SK-N-SH (cell line): ENCODE results near the gene GNAI1. TPM values are rescaled to one million over a fixed set of nuclear protein-coding genes. Genes with fewer than 3 reads are reported as not detected.

Experiments
- ELF1 ChIP-seq: IDR thresholded peaks from 2 replicates; pipeline ENCODE4 v1.4.0; 2012
- EP300 ChIP-seq, 2 experiments: IDR thresholded peaks; 2 replicates each; pipeline versions ENCODE4 v1.4.0 to v1.6.1; 2012; ENCODE audit warnings: borderline replicate concordance in 1 of 2, low read depth in 1 of 2, low read length in 1 of 2
- MEF2A ChIP-seq: IDR thresholded peaks from 2 replicates; pipeline ENCODE4 v1.4.0; 2012; ENCODE audit warnings: low read depth, borderline replicate concordance
- MXI1 ChIP-seq: IDR thresholded peaks from 2 replicates; pipeline ENCODE4 v1.6.1; 2012; ENCODE audit warnings: mild to moderate bottlenecking, low read depth, low read length, improper control_type of control experiment
- NFIC ChIP-seq: IDR thresholded peaks from 2 replicates; pipeline ENCODE4 v1.4.0; 2012; ENCODE audit warnings: borderline replicate concordance
- POLR2AphosphoS5 ChIP-seq: IDR thresholded peaks from 2 replicates; pipeline ENCODE4 v1.6.1; 2012; ENCODE audit warnings: low read depth, low read length
- RAD21 ChIP-seq: IDR thresholded peaks from 2 replicates; pipeline ENCODE4 v1.6.1; 2012; ENCODE audit warnings: mild to moderate bottlenecking, low read length
- RCOR1 ChIP-seq: fragments of 150-350 bp; IDR thresholded peaks from 2 replicates; pipeline ENCODE4 v1.6.1; 2017; ENCODE audit warnings: antibody characterized with exemption, low read length
- RFX5 ChIP-seq: IDR thresholded peaks from 2 replicates; pipeline ENCODE4 v1.6.1; 2012; ENCODE audit warnings: mild to moderate bottlenecking, improper control_type of control experiment, low read length
- RXRA ChIP-seq: IDR thresholded peaks from 2 replicates; pipeline ENCODE4 v1.4.0; 2012; ENCODE audit warnings: low read depth, mild to moderate bottlenecking, borderline replicate concordance
- SMC3 ChIP-seq: IDR thresholded peaks from 2 replicates; pipeline ENCODE4 v1.6.1; 2012; ENCODE audit warnings: low read depth, low read length, improper control_type of control experiment
- TAF1 ChIP-seq: IDR thresholded peaks from 2 replicates; pipeline ENCODE4 v1.6.1; 2012; ENCODE audit warnings: low read depth, mild to moderate bottlenecking, low read length, moderate library complexity, borderline replicate concordance
- USF2 ChIP-seq: fragments of 150-350 bp; IDR thresholded peaks from 2 replicates; pipeline ENCODE4 v1.6.1; 2017; ENCODE audit warnings: antibody characterized with exemption, low read length, low read depth, borderline replicate concordance
- YY1 ChIP-seq: IDR thresholded peaks from 2 replicates; pipeline ENCODE4 v1.4.0; 2012; ENCODE audit warnings: low read depth, mild to moderate bottlenecking
- polyA plus RNA-seq, 3 experiments: library from polyadenylated mRNA; depleted of rRNA; stranded (reverse); fragments of >200 nt; gene quantifications; 2 replicates each; pipeline ENCODE4 v1.2.3, GENCODE V29; 2012
- small RNA-seq, 7 experiments: library from RNA; depleted of rRNA; stranded (forward); fragments of <200 nt; gene quantifications; one replicate each; pipeline ENCODE3, GENCODE V24; 2012
- TF ChIP-seq, protein P1 (sequence below): IDR thresholded peaks from 2 replicates; pipeline ENCODE4 v1.4.0; 2012; ENCODE audit warnings: low read depth
- TF ChIP-seq, protein P2 (sequence below): IDR thresholded peaks from 2 replicates; pipeline ENCODE4; 2012
- TF ChIP-seq, protein P3 (sequence below): IDR thresholded peaks from 2 replicates; pipeline ENCODE4 v1.4.0; 2012; ENCODE audit warnings: low read depth, borderline replicate concordance

Gene GNAI1
- polyA plus RNA-seq, 1 of the 3 experiments (the other 2 are of a cell fraction) = 69.1 TPM

DNA sequence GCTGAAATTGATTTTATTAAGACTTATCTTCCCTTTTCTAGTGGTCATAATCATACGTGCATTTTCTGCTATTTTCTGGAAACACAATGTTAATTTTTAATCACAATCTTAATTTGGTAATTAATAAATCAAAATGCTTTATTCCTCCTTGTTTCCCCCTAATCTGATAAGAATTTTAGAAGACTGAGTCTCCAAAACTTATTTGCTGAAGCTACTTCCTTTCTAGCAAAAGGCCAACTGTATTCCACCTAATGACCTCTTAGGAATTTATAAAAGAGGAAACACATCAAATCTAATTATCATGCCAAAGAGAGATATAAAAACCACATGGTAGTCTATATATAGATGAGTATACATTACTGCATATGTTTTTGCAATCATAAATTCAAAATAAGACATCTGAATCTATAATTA is 140.6 kb downstream of the GNAI1 start (continued):
- peak; percentile 69 to 99 for TF ChIP-seq EP300 (IDR thresholded peaks at IDR 0.05; ENCODE audit: borderline replicate concordance in 1 of 2, low read depth in 1 of 2, low read length in 1 of 2)
- TF ChIP-seq USF2 = no peak
- TF ChIP-seq RAD21 = no peak
- TF ChIP-seq TAF1 = peak; percentile 28; the same call in 1 of the 2 replicates
- no peak for TF ChIP-seq RCOR1
- peak; percentile 83 for TF ChIP-seq NFIC
- TF ChIP-seq, protein P1, sequence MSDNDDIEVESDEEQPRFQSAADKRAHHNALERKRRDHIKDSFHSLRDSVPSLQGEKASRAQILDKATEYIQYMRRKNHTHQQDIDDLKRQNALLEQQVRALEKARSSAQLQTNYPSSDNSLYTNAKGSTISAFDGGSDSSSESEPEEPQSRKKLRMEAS = peak; percentile 50
- peak; percentile 70; the same call in 1 of the 2 replicates for TF ChIP-seq POLR2AphosphoS5
- no peak for TF ChIP-seq RFX5
- no peak for TF ChIP-seq SMC3
- no peak for TF ChIP-seq YY1
- peak; percentile 97 for TF ChIP-seq RXRA
- TF ChIP-seq MEF2A = peak; percentile 99
- TF ChIP-seq, protein P2, sequence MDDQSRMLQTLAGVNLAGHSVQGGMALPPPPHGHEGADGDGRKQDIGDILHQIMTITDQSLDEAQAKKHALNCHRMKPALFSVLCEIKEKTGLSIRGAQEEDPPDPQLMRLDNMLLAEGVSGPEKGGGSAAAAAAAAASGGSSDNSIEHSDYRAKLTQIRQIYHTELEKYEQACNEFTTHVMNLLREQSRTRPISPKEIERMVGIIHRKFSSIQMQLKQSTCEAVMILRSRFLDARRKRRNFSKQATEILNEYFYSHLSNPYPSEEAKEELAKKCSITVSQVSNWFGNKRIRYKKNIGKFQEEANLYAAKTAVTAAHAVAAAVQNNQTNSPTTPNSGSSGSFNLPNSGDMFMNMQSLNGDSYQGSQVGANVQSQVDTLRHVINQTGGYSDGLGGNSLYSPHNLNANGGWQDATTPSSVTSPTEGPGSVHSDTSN = peak; percentile 95
- TF ChIP-seq, protein P3, sequence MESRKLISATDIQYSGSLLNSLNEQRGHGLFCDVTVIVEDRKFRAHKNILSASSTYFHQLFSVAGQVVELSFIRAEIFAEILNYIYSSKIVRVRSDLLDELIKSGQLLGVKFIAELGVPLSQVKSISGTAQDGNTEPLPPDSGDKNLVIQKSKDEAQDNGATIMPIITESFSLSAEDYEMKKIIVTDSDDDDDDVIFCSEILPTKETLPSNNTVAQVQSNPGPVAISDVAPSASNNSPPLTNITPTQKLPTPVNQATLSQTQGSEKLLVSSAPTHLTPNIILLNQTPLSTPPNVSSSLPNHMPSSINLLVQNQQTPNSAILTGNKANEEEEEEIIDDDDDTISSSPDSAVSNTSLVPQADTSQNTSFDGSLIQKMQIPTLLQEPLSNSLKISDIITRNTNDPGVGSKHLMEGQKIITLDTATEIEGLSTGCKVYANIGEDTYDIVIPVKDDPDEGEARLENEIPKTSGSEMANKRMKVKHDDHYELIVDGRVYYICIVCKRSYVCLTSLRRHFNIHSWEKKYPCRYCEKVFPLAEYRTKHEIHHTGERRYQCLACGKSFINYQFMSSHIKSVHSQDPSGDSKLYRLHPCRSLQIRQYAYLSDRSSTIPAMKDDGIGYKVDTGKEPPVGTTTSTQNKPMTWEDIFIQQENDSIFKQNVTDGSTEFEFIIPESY = no peak
- TF ChIP-seq MXI1 = no peak
- peak; percentile 29; the same call in 1 of the 2 replicates for TF ChIP-seq ELF1

Small RNA genes lying within 50 kb of the gene (small RNA-seq; reads per million reads assigned to genes)
- 0 reads per million in 7 experiments for gene RN7SL869P
